Heart right ventricle (tissue), 16 donors: ENCODE measurements around the gene YWHAE. TPM values are rescaled to one million over a fixed set of nuclear protein-coding genes. Genes with fewer than 3 reads are reported as not detected.

Source experiments
- ATAC-seq, 8 donors: fragments of 200-7000 bp; cut with Tn5 transposase; one replicate each; pipeline ENCODE4 v1.9.1; 2020; ENCODE audit warnings: mild to moderate bottlenecking in 8 of 8, moderate library complexity in 8 of 8, moderate number of reproducible peaks in 1 of 8
- DNase-seq, 2 donors: peaks; one replicate each; pipeline ENCODE4 v3.0.0-alpha.2; 2020
- H3K27ac ChIP-seq, 10 donors: fragments of 200-600 bp; sonication (generic) in 2 of 10; one replicate each; pipeline versions ENCODE4 v1.5.0 to v1.8.0; 2020 to 2022; ENCODE audit warnings: mild to moderate bottlenecking in 3 of 10
- H3K27me3 ChIP-seq, 7 donors: fragments of 200-600 bp; one replicate each; pipeline ENCODE4 v1.8.0; 2021 to 2022; ENCODE audit warnings: mild to moderate bottlenecking in 2 of 7
- H3K36me3 ChIP-seq, 9 donors: fragments of 200-600 bp; sonication (generic) in 1 of 9; one replicate each; pipeline versions ENCODE4 v1.5.0 to v1.8.0; 2020 to 2022; ENCODE audit warnings: mild to moderate bottlenecking in 2 of 9
- H3K4me1 ChIP-seq, 9 donors: fragments of 200-600 bp; sonication (generic) in 1 of 9; one replicate each; pipeline versions ENCODE4 v1.5.0 to v1.8.0; 2020 to 2022; ENCODE audit warnings: mild to moderate bottlenecking in 4 of 9
- H3K4me3 ChIP-seq, 10 donors: fragments of 200-600 bp; sonication (generic) in 2 of 10; one replicate each; pipeline versions ENCODE4 v1.5.0 to v1.8.0; 2020 to 2022; ENCODE audit warnings: mild to moderate bottlenecking in 7 of 10, moderate library complexity in 2 of 10
- H3K9me3 ChIP-seq, 11 donors: fragments of 200-600 bp in 10 of 11; sonication (generic) in 2 of 11; one replicate each; pipeline versions ENCODE4 v1.5.0 to v1.8.0; 2013 to 2022; ENCODE audit warnings: mild to moderate bottlenecking in 2 of 11, control low read depth in 1 of 11, moderate library complexity in 1 of 11
- CTCF ChIP-seq, 9 donors: fragments of 200-600 bp; sonication (generic) in 2 of 9; IDR thresholded peaks; one replicate each; pipeline versions ENCODE4 v1.5.0 to v1.8.0; 2021 to 2022; ENCODE audit warnings: antibody characterized with exemption in 9 of 9, mild to moderate bottlenecking in 5 of 9, moderate library complexity in 1 of 9
- WGBS, 2 donors: extraction: QIAGEN DNeasy Blood & Tissue Kit; methylation state at CpG; one replicate each; pipeline ENCODE4 v1.1.7; 2013; ENCODE audit warnings: inconsistent platforms in 1 of 2; 5-methylcytosine and 5-hydroxymethylcytosine counted together
- intact Hi-C, 10 donors: fragments of 100-400 bp; cut with DNase I; formaldehyde crosslinking; loops; one replicate each; pipeline versions ENCODE4 v1.11.1 to v1.14.2; 2022
- polyA plus RNA-seq, 2 donors: library from polyadenylated mRNA; stranded (reverse); fragments of 200-250 nt; gene quantifications; one replicate each; pipeline ENCODE4 v1.2.3, GENCODE V29; 2013
- total RNA-seq, 10 donors: library from RNA; stranded (reverse); fragmentation: NEBNext Ultra II Directional in 3 of 10; extraction: Animal tissue kit (Norgen Biotek cat#: 25700) in 3 of 10; gene quantifications; one replicate each; pipeline versions ENCODE4 v1.2.1 to v1.2.4, GENCODE V29; 2021 to 2023
- donor health status: Arrhythmogenic right ventricular cardiomyopathy.
- donor health status: ischemic (EF 13 %, LVEDD 7.1; RV severe dilation, severe dysfunction).
- donor health status: healthy with polysubstance abuse.
- donor health status: DM: no; HTN: yes; CAD: no.
- donor health status: DM: no; HTN: no; CAD: no.
- donor health status: ischemic (EF 25% LVEDD 6.9; RV normal size, moderate dysfunction).
- donor health status: ischemic (EF 25% LVEDD 5.7; RV mildly dilated, moderate dysfunction).
- donor health status: healthy.
- donor health status: DM: yes; HTN: yes; CAD: no.
- donor health status: Ischemic cardiomyopathy.
- donor health status: ischemic (EF 35%, LVEDD 5.7; RV mildly dilated, moderate dysfunction).
- donor health status: nonischemic (EF 11% LVEDD 7.7; RV severe dilation, severe dysfunction).
- donor health status: DM: yes; HTN: yes; CAD: no.
- donor health status: PGD.
- donor health status: ischemic (EF 29% LVEDD 5.4; RV normal size, mild dysfunction).
- donor health status: nonischemic (EF 23%, LVEDD 6.1; RV moderate dilation, normal function).

Gene YWHAE
- total and polyA plus RNA-seq, 12 donors = 478 to 791 (median 614) TPM

DNA sequence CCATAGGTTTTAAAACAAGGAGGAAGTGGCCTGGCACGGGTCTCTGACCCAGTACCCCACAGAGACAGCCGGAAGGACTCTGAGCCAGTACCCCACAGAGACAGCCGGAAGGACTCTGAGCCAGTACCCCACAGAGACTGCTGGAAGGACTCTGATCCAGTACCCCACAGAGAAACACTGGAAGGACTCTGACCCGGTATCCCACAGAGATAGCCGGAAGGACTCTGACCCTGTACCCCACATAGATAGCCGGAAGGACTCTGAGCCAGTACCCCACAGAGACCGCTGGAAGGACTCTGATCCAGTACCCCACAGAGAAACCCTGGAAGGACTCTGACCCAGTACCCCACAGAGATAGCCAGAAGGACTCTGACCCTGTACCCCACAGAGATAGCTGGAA, 71.6 kb downstream of the YWHAE start:
- no peak for DNase-seq
- H3K4me1 ChIP-seq = peaks cover 0 to 18% (median 8%) of the 10 kb centered on the region in 9 donors
- intact Hi-C loops = loop anchor here in 1 of 10 donors (5.0 kb wide), 1 partner anchor 36 kb away; no protein-coding TSS in a partner anchor
- WGBS, 2 donors = 52 to 77% methylated on average over 7 of the region's 7 CpGs
- TF ChIP-seq CTCF (IDR thresholded peaks at IDR 0.05) = no peak
- H3K9me3 ChIP-seq = no peaks in the 10 kb centered on the region
- no peak for ATAC-seq
- no peak overlapping the region for H3K4me3 ChIP-seq
- no peaks in the 10 kb centered on the region for H3K36me3 ChIP-seq
- no peaks in the 10 kb centered on the region for H3K27me3 ChIP-seq
- H3K27ac ChIP-seq = no peak overlapping the region

GRCh38 chr17:1325766-1326165, 74.3 kb downstream of the YWHAE start:
- DNase-seq = no peak
- no peaks in the 10 kb centered on the region for H3K9me3 ChIP-seq
- WGBS, 2 donors = 77 to 80% methylated on average over 12 of the region's 12 CpGs
- H3K4me1 ChIP-seq = no peaks in the 10 kb centered on the region
- H3K27ac ChIP-seq = no peak overlapping the region
- intact Hi-C loops = loop anchor here in 1 of 10 donors (5.0 kb wide), 1 partner anchor 33 kb away; no protein-coding TSS in a partner anchor
- no peak for TF ChIP-seq CTCF (IDR thresholded peaks at IDR 0.05)
- H3K36me3 ChIP-seq = no peaks in the 10 kb centered on the region
- H3K4me3 ChIP-seq = no peak overlapping the region
- H3K27me3 ChIP-seq = no peaks in the 10 kb centered on the region
- ATAC-seq = no peak

DNA sequence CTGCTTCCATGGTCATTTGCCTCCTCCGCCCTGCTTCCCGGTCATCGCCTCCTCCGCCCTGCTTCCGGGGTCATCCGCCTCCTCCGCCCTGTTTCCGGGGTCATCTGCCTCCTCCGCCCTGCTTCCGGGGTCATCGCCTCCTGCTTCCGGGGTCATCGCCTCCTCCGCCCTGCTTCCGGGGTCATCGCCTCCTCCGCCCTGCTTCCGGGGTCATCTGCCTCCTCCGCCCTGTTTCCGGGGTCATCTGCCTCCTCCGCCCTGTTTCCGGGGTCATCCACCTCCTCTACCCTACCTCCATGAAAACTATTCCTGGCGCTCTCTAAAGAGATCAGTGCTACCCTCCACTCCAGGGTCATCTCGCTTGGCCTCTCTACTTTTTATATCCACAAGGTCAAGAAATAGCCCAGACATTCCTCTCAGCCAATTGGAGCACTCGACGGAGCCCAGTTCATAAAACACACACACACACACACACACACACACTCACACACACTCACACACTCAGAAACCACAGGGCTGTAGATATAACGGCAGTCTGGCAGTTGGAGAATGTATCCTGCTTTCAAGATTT, 75.7 kb downstream of the YWHAE start:
- peaks cover 0 to under 1% (median 0%) of the 10 kb centered on the region in 9 donors for H3K4me1 ChIP-seq
- H3K4me3 ChIP-seq = no peak overlapping the region
- WGBS, 2 donors = 67 to 76% methylated on average over 25 to 27 of the region's 27 CpGs
- no peaks in the 10 kb centered on the region for H3K36me3 ChIP-seq
- intact Hi-C loops = no loop called here
- H3K9me3 ChIP-seq = no peaks in the 10 kb centered on the region
- no peak overlapping the region for H3K27ac ChIP-seq
- no peak for TF ChIP-seq CTCF (IDR thresholded peaks at IDR 0.05)
- DNase-seq (no peak), ATAC-seq (peak in 1 of 8 donors; percentile 21)
- H3K27me3 ChIP-seq = no peaks in the 10 kb centered on the region

GRCh38 chr17:1323336-1323735, 76.7 kb downstream of the YWHAE start:
- Histone ChIP-seq H3K36me3 (no peaks in the 10 kb centered on the region), H3K4me1 (peaks cover 0 to 10% (median 7%) of the 10 kb centered on the region in 9 donors), H3K9me3 (no peaks in the 10 kb centered on the region), H3K27ac (no peak overlapping the region), H3K4me3 (no peak overlapping the region), H3K27me3 (no peaks in the 10 kb centered on the region)
- intact Hi-C loops = no loop called here
- WGBS, 2 donors = 84% methylated on average over 18 to 19 of the region's 19 CpGs
- no peak for DNase-seq
- no peak for TF ChIP-seq CTCF (IDR thresholded peaks at IDR 0.05)
- ATAC-seq = no peak
